Stimulated activated naive B cell treated with anti-CD40 and anti-IgM and Interleukin-4, amounts not matched to agents 10 μg/mL and 1 μg/mL and 100 μg/mL, for 72 hours (primary cell): ENCODE measurements around the gene HMCN2.

Experiments used
- ATAC-seq, 2 donors: fragments of 150-1000 bp; cut with Tn5 transposase; replicated peaks; 2 replicates each; pipeline ENCODE4 v1.10.0; 2021; ENCODE audit warnings: moderate library complexity in 1 of 2
- DNase-seq: peaks from one replicate; pipeline ENCODE4 v3.0.0; 2021
- H3K27ac Mint-ChIP-seq: one replicate; pipeline ENCODE4 v1.8.0; 2022; ENCODE audit warnings: mild to moderate bottlenecking, mixed read lengths
- H3K27me3 Mint-ChIP-seq, 2 donors: one replicate each; pipeline ENCODE4 v1.8.0; 2022; ENCODE audit warnings: mixed read lengths in 2 of 2
- H3K36me3 Mint-ChIP-seq, 2 donors: one replicate each; pipeline ENCODE4 v1.8.0; 2022; ENCODE audit warnings: mixed read lengths in 2 of 2, mild to moderate bottlenecking in 1 of 2
- H3K4me1 Mint-ChIP-seq, 2 donors: one replicate each; pipeline ENCODE4 v1.8.0; 2022; ENCODE audit warnings: mixed read lengths in 2 of 2, mild to moderate bottlenecking in 1 of 2
- H3K4me3 Mint-ChIP-seq, 2 donors: one replicate each; pipeline ENCODE4 v1.8.0; 2022; ENCODE audit warnings: mild to moderate bottlenecking in 2 of 2, mixed read lengths in 2 of 2, moderate library complexity in 1 of 2
- H3K9me3 Mint-ChIP-seq, 2 donors: one replicate each; pipeline ENCODE4 v1.8.0; 2022; ENCODE audit warnings: mixed read lengths in 2 of 2, mild to moderate bottlenecking in 1 of 2

The HMCN2 gene

DNA sequence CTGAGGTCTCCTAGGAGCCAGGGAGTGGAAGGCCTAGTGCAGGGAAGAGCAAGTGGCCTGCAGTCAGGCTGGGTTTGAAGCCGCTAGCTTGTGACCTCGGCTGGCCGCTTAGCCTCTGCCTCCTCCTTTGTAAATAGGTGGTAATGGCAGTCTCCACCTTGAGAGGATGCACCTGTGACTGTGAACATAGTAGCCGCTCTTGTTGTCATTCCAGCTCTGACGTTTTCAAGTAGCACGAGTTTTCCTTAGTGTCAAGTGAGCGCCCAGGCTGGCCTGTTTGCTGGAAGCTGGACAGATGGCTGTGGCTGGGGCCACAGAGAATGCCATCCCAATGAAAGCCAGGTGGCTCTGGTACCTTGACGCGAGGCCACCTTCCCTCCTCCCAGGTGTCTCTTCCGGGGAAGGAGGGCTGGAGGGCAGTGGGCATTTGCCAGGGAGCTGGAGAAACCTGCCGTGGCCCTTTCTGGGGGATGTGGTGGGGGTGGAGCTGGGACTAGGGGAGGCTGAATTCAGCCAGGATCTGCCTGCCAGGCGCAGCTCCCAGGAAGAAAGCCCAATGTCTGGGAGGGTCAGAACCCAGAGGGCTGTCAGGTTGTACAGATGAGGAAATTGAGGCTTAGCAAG, 181.7 kb downstream of the HMCN2 start:
- no peak overlapping the region for H3K4me3 Mint-ChIP-seq
- no peak for DNase-seq
- ATAC-seq, result no peak
- H3K27ac Mint-ChIP-seq, result no peak overlapping the region
- H3K36me3 Mint-ChIP-seq, result no peaks in the 10 kb centered on the region
- peaks cover 5 to 6% of the 10 kb centered on the region in 2 donors for H3K4me1 Mint-ChIP-seq
- no peaks in the 10 kb centered on the region for H3K9me3 Mint-ChIP-seq
- peaks cover 39 to 79% of the 10 kb centered on the region in 2 donors for H3K27me3 Mint-ChIP-seq

DNA sequence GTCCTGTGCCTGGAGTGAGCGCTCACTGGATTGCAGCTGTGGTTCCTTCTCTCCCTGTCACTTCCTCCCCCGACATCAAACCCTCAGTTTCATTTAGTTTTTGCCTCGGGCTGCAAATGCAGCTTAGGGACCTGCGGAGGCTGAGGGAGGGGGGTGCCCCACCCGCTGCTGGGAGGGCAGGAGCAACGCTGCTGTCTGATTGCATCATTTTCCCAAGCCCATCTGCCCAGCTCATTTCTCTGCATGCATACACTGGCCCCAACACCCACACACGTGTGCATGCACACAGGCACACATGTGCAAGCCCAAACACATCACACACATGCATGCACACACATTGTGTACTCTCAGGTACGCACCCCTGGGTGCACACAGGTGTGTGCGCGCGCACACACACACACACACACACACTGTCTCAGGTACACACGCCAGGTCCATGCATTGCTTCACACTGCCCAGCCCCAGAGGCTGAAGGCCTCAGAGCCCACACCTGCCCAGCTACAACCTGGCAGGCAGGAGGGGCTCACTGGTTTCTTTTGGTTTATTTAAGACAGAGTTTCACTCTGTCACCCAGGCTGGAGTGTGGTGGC, 182.6 kb downstream of the HMCN2 start:
- H3K9me3 Mint-ChIP-seq, result peaks cover 0 to 1% of the 10 kb centered on the region in 2 donors
- ATAC-seq (no peak), DNase-seq (no peak)
- H3K4me1 Mint-ChIP-seq, result peaks cover 5 to 6% of the 10 kb centered on the region in 2 donors
- no peak overlapping the region for H3K27ac Mint-ChIP-seq
- H3K36me3 Mint-ChIP-seq, result no peaks in the 10 kb centered on the region
- H3K4me3 Mint-ChIP-seq, result no peak overlapping the region
- peaks cover 44 to 81% of the 10 kb centered on the region in 2 donors for H3K27me3 Mint-ChIP-seq

DNA sequence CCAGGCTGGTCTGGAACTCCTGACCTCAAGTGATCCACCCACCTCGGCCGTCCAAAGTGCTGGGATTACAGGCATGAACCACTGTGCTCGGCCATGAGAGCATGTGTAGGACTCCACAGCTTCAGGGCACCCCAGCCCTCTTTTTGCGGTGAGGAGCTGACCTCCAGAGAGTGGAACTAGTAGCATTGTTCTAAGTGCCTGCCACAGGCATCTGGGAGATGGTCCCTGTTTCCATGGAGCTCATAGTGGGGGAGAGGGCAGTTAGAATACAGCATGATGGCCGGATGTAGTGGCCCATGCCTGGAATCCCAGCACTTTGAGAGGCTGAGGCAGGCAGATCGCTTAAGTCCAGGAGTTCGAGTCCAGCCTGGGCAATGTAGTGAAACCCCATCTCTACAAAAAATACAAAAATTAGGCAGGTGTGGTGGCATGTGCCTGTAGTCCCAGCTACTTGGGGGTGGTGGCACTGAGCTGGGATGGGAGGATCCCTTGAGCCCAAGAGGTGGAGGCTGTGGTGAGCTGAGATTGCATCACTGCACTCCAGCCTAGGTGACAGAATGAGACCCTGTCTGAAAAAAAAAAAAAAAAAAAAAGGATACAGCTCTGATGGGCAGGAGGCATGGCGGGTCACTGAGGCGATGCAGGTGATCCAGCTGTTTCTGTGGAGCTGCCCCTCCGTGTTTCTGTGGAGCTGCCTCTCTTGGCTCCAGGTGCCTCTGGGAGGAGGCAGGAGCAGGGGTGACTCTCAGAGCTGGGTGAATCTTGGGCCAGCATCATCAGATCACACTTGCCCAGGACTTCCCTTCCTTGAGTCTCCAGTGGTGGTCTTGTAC, 183.4 kb downstream of the HMCN2 start:
- H3K4me3 Mint-ChIP-seq, result no peak overlapping the region
- ATAC-seq (no peak), DNase-seq (no peak)
- H3K27me3 Mint-ChIP-seq, result peaks cover 39 to 77% of the 10 kb centered on the region in 2 donors
- H3K27ac Mint-ChIP-seq, result no peak overlapping the region
- peaks cover 5 to 6% of the 10 kb centered on the region in 2 donors for H3K4me1 Mint-ChIP-seq
- H3K9me3 Mint-ChIP-seq, result peaks cover 0 to 1% of the 10 kb centered on the region in 2 donors
- H3K36me3 Mint-ChIP-seq, result no peaks in the 10 kb centered on the region

DNA sequence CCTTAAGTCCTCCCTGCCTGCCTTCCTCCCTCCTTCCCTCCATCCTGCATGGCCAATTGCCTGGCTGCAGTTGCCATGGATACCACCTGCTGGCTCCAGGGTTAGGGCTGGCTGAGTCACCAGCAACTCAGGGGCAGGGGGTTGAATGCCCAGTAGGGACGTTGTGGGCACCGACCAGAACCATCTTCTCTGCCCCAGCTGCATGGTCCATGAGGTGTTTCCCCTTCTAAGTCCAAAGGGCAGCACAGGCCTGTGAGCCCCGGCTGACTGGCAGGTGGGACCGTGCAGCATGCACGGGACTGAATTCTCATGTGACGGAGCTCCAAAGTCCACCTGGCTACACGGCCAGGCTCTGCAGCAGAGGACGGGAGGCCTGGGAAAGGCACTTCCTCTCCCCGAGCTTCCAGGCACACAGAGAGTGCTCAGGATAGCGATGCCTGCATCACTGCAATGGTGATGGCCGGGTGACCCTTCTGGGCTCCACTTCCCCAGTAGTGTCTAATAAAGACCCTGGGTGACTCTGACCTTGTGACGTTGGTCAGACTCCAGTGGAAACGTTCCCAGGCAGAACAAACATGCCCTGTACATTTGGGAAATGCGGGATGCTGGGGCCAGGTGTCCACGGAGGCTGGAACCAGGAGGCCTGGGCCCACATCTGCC, 184.9 kb downstream of the HMCN2 start:
- Mint-ChIP-seq H3K4me1 (peaks cover 4 to 5% of the 10 kb centered on the region in 2 donors), H3K27ac (no peak overlapping the region), H3K36me3 (no peaks in the 10 kb centered on the region), H3K27me3 (peaks cover 39 to 71% of the 10 kb centered on the region in 2 donors), H3K4me3 (no peak overlapping the region), H3K9me3 (peaks cover 0 to 1% of the 10 kb centered on the region in 2 donors)
- ATAC-seq (no peak), DNase-seq (no peak)

DNA sequence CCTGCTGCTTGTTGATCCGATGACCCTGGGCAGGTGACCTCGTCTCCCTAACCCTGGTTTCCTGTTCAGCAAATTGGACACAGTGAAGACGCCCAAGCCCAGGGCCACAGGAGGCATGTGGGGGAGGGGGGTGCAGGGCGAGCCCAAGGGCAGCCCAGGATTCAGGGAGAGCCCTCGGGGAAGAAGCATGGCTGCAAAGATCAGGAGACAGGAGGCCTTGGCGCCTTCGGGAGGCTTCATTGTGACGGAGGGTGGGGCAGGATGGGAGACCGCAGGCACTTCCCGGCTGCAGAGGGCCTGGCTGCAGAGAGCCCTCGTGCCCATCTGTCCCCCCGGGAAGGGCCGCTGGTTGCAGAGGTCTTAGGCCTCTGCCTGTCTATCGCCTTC, 185.4 kb downstream of the HMCN2 start:
- Mint-ChIP-seq H3K27me3 (peaks cover 33 to 66% of the 10 kb centered on the region in 2 donors), H3K4me3 (no peak overlapping the region), H3K27ac (no peak overlapping the region), H3K9me3 (peaks cover 0 to 1% of the 10 kb centered on the region in 2 donors), H3K36me3 (no peaks in the 10 kb centered on the region), H3K4me1 (peaks cover 2 to 4% of the 10 kb centered on the region in 2 donors)
- ATAC-seq (no peak), DNase-seq (no peak)

DNA sequence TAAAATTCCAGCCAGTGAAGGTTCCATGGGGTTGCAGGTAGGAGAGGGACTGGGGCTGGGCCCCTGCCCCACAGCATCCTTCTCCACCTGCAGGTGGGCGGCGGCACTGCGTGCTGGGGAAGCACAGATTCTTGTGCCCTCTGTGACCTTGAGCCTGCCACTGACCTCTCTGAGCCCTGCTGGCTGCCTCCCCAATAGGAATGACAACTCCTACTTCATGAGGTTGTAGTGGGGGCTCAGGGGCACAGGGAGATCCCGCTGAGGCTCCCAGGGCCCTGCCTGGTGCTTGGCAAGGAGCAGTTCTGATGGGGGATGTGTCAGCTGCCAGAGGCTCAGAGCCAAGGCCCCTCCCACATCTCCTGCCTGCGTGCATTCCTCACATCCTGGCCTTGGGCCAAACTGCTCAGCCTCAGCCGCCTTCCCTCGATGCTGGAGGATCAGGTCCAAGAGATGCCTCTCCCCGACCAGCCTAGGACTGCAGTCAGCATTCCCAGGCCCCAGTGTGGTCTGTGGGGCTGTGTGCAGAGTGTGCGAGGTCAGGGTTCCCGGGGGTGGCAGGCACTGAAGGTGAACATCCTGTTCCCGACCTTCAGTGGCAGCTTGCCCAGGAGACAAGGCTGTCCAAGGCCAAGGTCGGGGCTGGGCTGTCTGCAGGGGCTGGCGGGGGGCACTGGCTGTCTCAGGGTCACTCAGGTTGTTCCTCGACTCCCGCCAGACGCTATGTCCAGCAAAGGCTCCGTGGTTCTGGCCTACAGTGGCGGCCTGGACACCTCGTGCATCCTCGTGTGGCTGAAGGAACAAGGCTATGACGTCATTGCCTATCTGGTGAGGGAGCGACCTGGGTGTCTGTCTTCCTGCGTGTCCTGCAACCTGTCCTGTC, 186.2 kb downstream of the HMCN2 start:
- peaks cover 27 to 59% of the 10 kb centered on the region in 2 donors for H3K27me3 Mint-ChIP-seq
- DNase-seq, result no peak
- H3K4me3 Mint-ChIP-seq, result no peak overlapping the region
- no peaks in the 10 kb centered on the region for H3K36me3 Mint-ChIP-seq
- H3K9me3 Mint-ChIP-seq, result peaks cover 0 to 1% of the 10 kb centered on the region in 2 donors
- H3K27ac Mint-ChIP-seq, result no peak overlapping the region
- ATAC-seq, result peak in 1 of 2 donors; percentile 31
- peaks cover 0 to 4% of the 10 kb centered on the region in 2 donors for H3K4me1 Mint-ChIP-seq

DNA sequence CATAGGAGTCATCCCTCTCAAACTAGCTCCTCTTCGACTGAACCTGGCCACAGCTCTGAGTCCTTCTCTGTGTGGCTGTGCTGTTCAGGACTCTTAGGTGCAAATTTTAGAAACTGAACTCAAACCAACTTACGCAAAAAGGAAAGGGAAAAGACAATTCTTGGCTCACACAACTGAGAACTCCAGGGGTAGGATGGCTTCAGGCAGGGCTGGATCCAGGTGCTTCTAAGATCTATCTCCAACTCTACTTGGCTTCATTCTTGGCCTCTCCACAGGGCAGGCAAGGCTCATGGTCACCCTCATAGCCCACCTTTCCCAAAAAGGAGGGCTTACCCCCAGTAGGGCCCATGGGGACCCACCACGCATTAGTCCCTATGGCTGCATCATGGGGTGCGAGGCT, 187.3 kb downstream of the HMCN2 start:
- Mint-ChIP-seq H3K27ac (no peak overlapping the region), H3K9me3 (peaks cover 0 to 1% of the 10 kb centered on the region in 2 donors), H3K27me3 (peaks cover 19 to 52% of the 10 kb centered on the region in 2 donors), H3K4me3 (no peak overlapping the region), H3K36me3 (no peaks in the 10 kb centered on the region), H3K4me1 (peaks cover 0 to 3% of the 10 kb centered on the region in 2 donors)
- DNase-seq (no peak), ATAC-seq (no peak)

DNA sequence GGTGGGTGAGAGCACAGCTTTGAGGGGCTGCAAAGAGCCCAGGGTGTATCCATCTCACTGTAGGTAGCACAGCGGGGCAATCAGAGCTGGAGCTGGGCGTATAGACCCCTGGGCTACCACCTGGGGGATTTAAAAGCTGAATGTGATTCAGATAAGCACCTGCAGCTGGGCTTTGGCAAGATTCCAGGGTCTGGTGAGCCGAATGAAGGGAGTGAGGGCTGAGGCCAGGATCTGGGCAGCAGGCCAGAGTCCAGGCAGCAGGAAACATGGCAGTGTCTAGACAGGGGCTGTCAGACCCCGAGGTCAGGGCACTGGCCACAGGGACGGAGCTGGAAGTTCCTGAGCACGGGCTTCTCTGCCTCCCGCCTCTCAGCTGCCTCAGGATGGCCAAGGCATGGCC, 187.9 kb downstream of the HMCN2 start:
- no peak for ATAC-seq

DNA sequence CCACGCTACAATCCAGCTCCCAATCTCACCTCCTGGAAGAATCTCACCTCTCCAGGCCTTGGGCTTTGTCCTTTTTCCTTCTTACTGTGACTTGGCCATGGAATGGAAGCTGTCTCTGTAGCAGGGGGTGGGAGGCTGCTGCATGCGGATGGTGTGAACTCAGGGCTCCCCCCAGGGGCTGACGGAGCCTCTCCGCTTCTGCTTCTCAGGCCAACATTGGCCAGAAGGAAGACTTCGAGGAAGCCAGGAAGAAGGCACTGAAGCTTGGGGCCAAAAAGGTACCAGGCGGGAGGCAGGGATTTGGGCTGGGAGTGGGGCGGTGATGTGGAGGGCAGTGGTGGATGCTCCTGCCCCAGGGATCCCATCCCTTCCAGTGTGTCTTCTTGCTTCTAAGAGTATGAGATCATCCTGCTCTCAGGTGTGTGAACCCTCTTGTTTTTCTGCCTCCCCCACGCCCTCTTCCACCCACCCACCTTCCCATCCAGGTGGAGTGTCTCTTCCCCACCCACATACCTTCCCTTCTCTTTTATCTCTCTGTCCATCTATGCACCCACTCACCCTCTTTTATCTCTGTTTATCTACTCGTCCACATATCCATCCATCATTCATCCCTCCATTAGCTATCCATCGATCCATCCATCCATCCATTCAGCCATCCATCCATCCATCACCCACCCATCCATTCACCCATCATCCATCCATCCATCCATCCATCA, 188.7 kb downstream of the HMCN2 start:
- no peaks in the 10 kb centered on the region for H3K36me3 Mint-ChIP-seq
- H3K27me3 Mint-ChIP-seq, result peaks cover 18 to 47% of the 10 kb centered on the region in 2 donors

More for the DNA sequence above, 187.9 kb downstream of the HMCN2 start:
- Mint-ChIP-seq H3K9me3 (peaks cover 0 to 1% of the 10 kb centered on the region in 2 donors), H3K4me3 (no peak overlapping the region), H3K36me3 (no peaks in the 10 kb centered on the region), H3K27ac (no peak overlapping the region), H3K4me1 (no peaks in the 10 kb centered on the region), H3K27me3 (peaks cover 18 to 53% of the 10 kb centered on the region in 2 donors)
- DNase-seq, result no peak

DNA sequence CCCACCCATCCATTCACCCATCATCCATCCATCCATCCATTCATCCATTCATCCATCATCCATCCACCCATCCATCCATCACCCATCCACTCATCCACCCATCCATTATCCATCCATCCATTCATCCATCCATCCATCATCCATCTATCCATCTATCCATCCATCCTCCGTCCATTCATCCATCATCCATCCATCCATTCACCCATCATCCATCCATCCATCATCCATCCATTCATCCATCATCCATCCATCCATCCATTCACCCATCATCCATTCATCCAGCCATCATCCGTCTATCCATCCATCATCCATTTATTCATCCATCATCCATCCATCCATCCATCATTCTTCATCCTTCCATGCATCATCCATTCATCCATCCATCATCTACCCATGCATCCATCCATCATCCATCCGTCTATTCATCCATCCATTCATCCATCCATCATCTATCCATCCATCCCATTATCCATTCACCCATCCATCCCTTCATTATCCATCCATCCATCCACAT, 189.3 kb downstream of the HMCN2 start:
- Mint-ChIP-seq H3K9me3 (peaks cover 0 to 1% of the 10 kb centered on the region in 2 donors), H3K27ac (no peak overlapping the region), H3K4me1 (no peaks in the 10 kb centered on the region), H3K4me3 (no peak overlapping the region), H3K27me3 (peaks cover 20 to 44% of the 10 kb centered on the region in 2 donors), H3K36me3 (no peaks in the 10 kb centered on the region)
- ATAC-seq, result no peak
- DNase-seq, result no peak

More for the DNA sequence above, 188.7 kb downstream of the HMCN2 start:
- Mint-ChIP-seq H3K27ac (no peak overlapping the region), H3K4me3 (no peak overlapping the region), H3K9me3 (peaks cover 0 to 1% of the 10 kb centered on the region in 2 donors), H3K4me1 (no peaks in the 10 kb centered on the region)
- ATAC-seq, result no peak
- DNase-seq, result no peak

DNA sequence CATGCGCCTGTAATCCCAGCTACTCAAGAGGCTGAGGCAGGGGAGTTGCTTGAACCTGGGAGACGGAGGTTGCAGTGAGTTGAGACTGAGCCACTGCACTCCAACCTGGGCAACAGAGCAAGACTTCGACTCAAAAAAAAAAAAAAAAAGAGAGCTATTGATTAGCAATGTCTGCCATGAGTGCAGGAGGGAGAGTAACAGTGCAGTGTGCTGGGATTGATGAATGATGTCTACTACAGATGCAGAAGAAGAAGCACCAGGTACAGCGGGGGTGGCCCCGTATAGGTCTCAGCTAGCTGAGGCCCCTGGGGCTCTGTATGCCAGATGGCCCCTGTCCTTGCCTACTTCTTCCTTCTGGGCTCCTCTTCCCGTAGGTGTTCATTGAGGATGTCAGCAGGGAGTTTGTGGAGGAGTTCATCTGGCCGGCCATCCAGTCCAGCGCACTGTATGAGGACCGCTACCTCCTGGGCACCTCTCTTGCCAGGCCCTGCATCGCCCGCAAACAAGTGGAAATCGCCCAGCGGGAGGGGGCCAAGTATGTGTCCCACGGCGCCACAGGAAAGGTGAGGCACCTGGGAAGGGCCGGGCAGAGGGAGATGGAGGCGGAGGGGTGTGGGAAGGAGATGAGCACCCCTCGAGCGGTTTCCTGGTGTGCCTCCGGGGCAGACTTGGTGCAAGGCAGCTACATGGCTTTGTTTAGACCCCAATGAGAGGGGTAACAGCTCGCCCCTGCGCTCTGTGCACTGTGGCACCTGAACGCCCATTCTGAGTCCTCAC, 192.7 kb downstream of the HMCN2 start:
- Mint-ChIP-seq H3K4me3 (no peak overlapping the region), H3K9me3 (no peaks in the 10 kb centered on the region), H3K27me3 (peaks cover 25 to 40% of the 10 kb centered on the region in 2 donors), H3K4me1 (peaks cover 0 to 1% of the 10 kb centered on the region in 2 donors), H3K36me3 (no peaks in the 10 kb centered on the region), H3K27ac (no peak overlapping the region)
- no peak for DNase-seq
- no peak for ATAC-seq

DNA sequence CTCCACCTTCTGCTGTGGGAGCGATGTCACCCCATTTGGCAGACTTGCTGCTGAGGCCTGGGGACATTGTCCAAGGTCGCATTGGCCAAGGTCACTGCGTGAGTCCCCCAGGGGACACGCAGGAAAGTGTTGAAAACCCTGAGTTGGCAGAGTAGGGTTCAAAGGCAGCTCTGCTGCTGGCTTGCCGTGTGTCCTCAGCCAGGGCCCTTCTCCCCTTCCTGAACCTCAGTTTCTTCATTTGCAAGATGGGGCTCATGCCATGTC, 193.2 kb downstream of the HMCN2 start:
- peaks cover 27 to 42% of the 10 kb centered on the region in 2 donors for H3K27me3 Mint-ChIP-seq

More for the DNA sequence above, 193.2 kb downstream of the HMCN2 start:
- Mint-ChIP-seq H3K4me3 (no peak overlapping the region), H3K36me3 (no peaks in the 10 kb centered on the region), H3K4me1 (peaks cover 0 to 1% of the 10 kb centered on the region in 2 donors), H3K27ac (no peak overlapping the region), H3K9me3 (no peaks in the 10 kb centered on the region)
- ATAC-seq, result no peak
- DNase-seq, result no peak
